WTC11 (cell line): ENCODE results near the gene C4orf50. TPM values are rescaled to one million over a fixed set of nuclear protein-coding genes. Genes with fewer than 3 reads are reported as not detected.

Experiments
- ATAC-seq: fragments of 200-7000 bp; cut with Tn5 transposase; 2 replicates; pipeline ENCODE4 v1.10.0; 2021; ENCODE audit warnings: mild to moderate bottlenecking, moderate library complexity
- CTCF ChIA-PET: fragments of 300-600 bp; sonication (Branson Sonifier 250); formaldehyde crosslinking; loops from one replicate; lab custom pipeline; 2021; ENCODE audit warnings: antibody characterized with exemption; lab: Charles Lee
- POLR2A ChIA-PET: fragments of 350-600 bp; sonication (Branson Sonifier 250); formaldehyde crosslinking; loops from one replicate; lab custom pipeline; 2021; ENCODE audit warnings: antibody characterized with exemption; lab: Charles Lee
- DNase-seq: peaks from one replicate; pipeline ENCODE4 v3.0.0; 2021; ENCODE audit warnings: low spot score
- H3K27ac Mint-ChIP-seq: 2 replicates; pipeline ENCODE4 v1.8.0; 2021; ENCODE audit warnings: mixed read lengths
- H3K27me3 Mint-ChIP-seq: 2 replicates; pipeline ENCODE4 v1.8.0; 2021; ENCODE audit warnings: low read depth, mild to moderate bottlenecking, moderate library complexity, mixed read lengths
- H3K36me3 Mint-ChIP-seq: 2 replicates; pipeline ENCODE4 v1.8.0; 2021; ENCODE audit warnings: mixed read lengths
- H3K4me1 Mint-ChIP-seq: 2 replicates; pipeline ENCODE4 v1.8.0; 2022; ENCODE audit warnings: mixed read lengths
- H3K4me3 Mint-ChIP-seq: 2 replicates; pipeline ENCODE4 v1.8.0; 2021; ENCODE audit warnings: mild to moderate bottlenecking, moderate library complexity, mixed read lengths
- H3K9me3 Mint-ChIP-seq: 2 replicates; pipeline ENCODE4 v1.8.0; 2021; ENCODE audit warnings: mixed read lengths
- EMX1 ChIP-seq: fragments of 250-450 bp; sonication (Bioruptor Pico); IDR thresholded peaks from 2 replicates; pipeline ENCODE4 v1.8.0; 2021; ENCODE audit warnings: mild to moderate bottlenecking
- GABPB1 ChIP-seq: sonication (generic); formaldehyde crosslinking; IDR thresholded peaks from 2 replicates; pipeline ENCODE4 v1.8.1; 2023; ENCODE audit warnings: mild to moderate bottlenecking, missing genetic modification reagents
- HMGA2 ChIP-seq: fragments of 250-450 bp; sonication (Bioruptor Pico); IDR thresholded peaks from 2 replicates; pipeline ENCODE4 v1.4.0; 2021; ENCODE audit warnings: mild to moderate bottlenecking, moderate library complexity
- IRF2 ChIP-seq: sonication (generic); formaldehyde crosslinking; IDR thresholded peaks from 2 replicates; pipeline ENCODE4 v1.8.0; 2022; ENCODE audit warnings: low read depth, missing genetic modification reagents, borderline replicate concordance
- JAZF1 ChIP-seq: fragments of 250-450 bp; sonication (Bioruptor Pico); IDR thresholded peaks from 2 replicates; pipeline ENCODE4 v1.9.0; 2021; ENCODE audit warnings: moderate library complexity, mild to moderate bottlenecking, inconsistent platforms
- NFE2L1 ChIP-seq: sonication (generic); formaldehyde crosslinking; IDR thresholded peaks from 2 replicates; pipeline ENCODE4 v1.8.1; 2023; ENCODE audit warnings: missing genetic modification reagents
- NFYB ChIP-seq: sonication (generic); formaldehyde crosslinking; conservative IDR thresholded peaks from 2 replicates; pipeline ENCODE4 v1.8.0; 2022; ENCODE audit warnings: low read depth, missing genetic modification reagents
- OVOL2 ChIP-seq: fragments of 250-450 bp; sonication (Bioruptor Pico); IDR thresholded peaks from 2 replicates; pipeline ENCODE4 v1.9.0; 2021; ENCODE audit warnings: mild to moderate bottlenecking, borderline replicate concordance
- RORB ChIP-seq: fragments of 250-450 bp; sonication (Bioruptor Pico); IDR thresholded peaks from 2 replicates; pipeline ENCODE4 v1.9.0; 2021; ENCODE audit warnings: mild to moderate bottlenecking
- TEAD1 ChIP-seq: sonication (generic); formaldehyde crosslinking; IDR thresholded peaks from 2 replicates; pipeline ENCODE4 v1.8.0; 2022; ENCODE audit warnings: mild to moderate bottlenecking, missing genetic modification reagents
- TEAD4 ChIP-seq: sonication (generic); formaldehyde crosslinking; IDR thresholded peaks from 2 replicates; pipeline ENCODE4 v1.8.0; 2022; ENCODE audit warnings: mild to moderate bottlenecking, missing genetic modification reagents
- total RNA-seq: library from RNA; stranded (reverse); gene quantifications from 3 replicates; pipeline ENCODE4 v1.2.3, GENCODE V29; 2021
- TF ChIP-seq, protein P1 (sequence below): sonication (generic); formaldehyde crosslinking; conservative IDR thresholded peaks from 2 replicates; pipeline ENCODE4 v1.8.1; 2023; ENCODE audit warnings: mild to moderate bottlenecking, low read depth, missing genetic modification reagents, moderate library complexity
- TF ChIP-seq, protein P2 (sequence below): sonication (generic); formaldehyde crosslinking; IDR thresholded peaks from 2 replicates; pipeline ENCODE4 v1.8.1; 2023; ENCODE audit warnings: mild to moderate bottlenecking, missing genetic modification reagents
- TF ChIP-seq, protein P3 (sequence below): fragments of 200-600 bp; IDR thresholded peaks from 2 replicates; pipeline ENCODE4 v1.8.0; 2022; ENCODE audit warnings: antibody characterized with exemption
- TF ChIP-seq, protein P4 (sequence below): sonication (generic); formaldehyde crosslinking; conservative IDR thresholded peaks from 2 replicates; pipeline ENCODE4 v1.8.1; 2022; ENCODE audit warnings: mild to moderate bottlenecking, missing genetic modification reagents
- TF ChIP-seq, protein P5 (sequence below): sonication (generic); formaldehyde crosslinking; IDR thresholded peaks from 2 replicates; pipeline ENCODE4 v1.8.1; 2022; ENCODE audit warnings: missing genetic modification reagents, borderline replicate concordance
- TF ChIP-seq, protein P6 (sequence below): sonication (generic); formaldehyde crosslinking; IDR thresholded peaks from 2 replicates; pipeline ENCODE4 v1.8.1; 2023; ENCODE audit warnings: mild to moderate bottlenecking, missing genetic modification reagents
- TF ChIP-seq, protein P7 (sequence below): fragments of 250-450 bp; sonication (Bioruptor Pico); IDR thresholded peaks from 2 replicates; pipeline ENCODE4 v1.9.0; 2021; ENCODE audit warnings: mild to moderate bottlenecking
- TF ChIP-seq, protein P8 (sequence below): sonication (generic); formaldehyde crosslinking; IDR thresholded peaks from 2 replicates; pipeline ENCODE4 v1.8.0; 2022; ENCODE audit warnings: mild to moderate bottlenecking, missing genetic modification reagents

Gene C4orf50
- total RNA-seq, 1 experiment from 2014 or later: 0.17 TPM

DNA sequence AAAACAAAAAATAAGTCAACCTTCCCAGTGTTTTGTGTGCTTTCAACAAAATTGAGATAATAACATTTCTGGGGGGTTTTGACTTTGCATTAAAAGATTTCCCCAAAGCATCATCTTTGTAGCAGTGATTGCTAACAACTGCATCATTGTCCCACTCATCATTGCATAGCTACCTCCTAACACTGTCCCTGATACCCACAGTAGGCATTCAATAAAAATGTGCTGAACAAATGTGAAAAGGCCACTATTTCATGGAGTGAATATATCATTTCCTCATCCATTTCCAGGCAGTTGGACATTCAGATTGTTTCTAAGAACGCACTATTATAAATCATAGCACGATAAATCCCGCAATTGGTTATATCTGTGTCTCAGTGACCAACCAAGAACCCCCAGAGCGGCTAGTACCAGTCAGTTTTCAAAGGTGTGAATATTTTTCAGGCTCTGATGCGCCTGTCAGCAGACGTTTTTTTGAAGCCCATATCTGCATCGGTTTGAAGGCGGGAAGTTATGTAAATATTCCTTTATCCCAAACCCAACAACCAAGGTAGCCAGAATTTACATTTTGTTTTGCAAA lies 89.3 kb downstream of the C4orf50 start:
- Mint-ChIP-seq H3K4me3 (no peak overlapping the region), H3K27me3 (no peaks in the 10 kb centered on the region), H3K36me3 (no peaks in the 10 kb centered on the region), H3K27ac (no peak overlapping the region), H3K9me3 (no peaks in the 10 kb centered on the region), H3K4me1 (peaks cover 34% of the 10 kb centered on the region)
- no peak for DNase-seq
- ChIA-PET CTCF (no interaction called here), POLR2A (no interaction called here)
- ATAC-seq: no peak
- TF ChIP-seq, protein P1, sequence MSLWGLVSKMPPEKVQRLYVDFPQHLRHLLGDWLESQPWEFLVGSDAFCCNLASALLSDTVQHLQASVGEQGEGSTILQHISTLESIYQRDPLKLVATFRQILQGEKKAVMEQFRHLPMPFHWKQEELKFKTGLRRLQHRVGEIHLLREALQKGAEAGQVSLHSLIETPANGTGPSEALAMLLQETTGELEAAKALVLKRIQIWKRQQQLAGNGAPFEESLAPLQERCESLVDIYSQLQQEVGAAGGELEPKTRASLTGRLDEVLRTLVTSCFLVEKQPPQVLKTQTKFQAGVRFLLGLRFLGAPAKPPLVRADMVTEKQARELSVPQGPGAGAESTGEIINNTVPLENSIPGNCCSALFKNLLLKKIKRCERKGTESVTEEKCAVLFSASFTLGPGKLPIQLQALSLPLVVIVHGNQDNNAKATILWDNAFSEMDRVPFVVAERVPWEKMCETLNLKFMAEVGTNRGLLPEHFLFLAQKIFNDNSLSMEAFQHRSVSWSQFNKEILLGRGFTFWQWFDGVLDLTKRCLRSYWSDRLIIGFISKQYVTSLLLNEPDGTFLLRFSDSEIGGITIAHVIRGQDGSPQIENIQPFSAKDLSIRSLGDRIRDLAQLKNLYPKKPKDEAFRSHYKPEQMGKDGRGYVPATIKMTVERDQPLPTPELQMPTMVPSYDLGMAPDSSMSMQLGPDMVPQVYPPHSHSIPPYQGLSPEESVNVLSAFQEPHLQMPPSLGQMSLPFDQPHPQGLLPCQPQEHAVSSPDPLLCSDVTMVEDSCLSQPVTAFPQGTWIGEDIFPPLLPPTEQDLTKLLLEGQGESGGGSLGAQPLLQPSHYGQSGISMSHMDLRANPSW (CRISPR knock-in tag): no peak
- no peak for TF ChIP-seq TEAD1 (CRISPR knock-in tag)
- no peak for TF ChIP-seq HMGA2 (CRISPR knock-in tag)
- TF ChIP-seq, protein P2, sequence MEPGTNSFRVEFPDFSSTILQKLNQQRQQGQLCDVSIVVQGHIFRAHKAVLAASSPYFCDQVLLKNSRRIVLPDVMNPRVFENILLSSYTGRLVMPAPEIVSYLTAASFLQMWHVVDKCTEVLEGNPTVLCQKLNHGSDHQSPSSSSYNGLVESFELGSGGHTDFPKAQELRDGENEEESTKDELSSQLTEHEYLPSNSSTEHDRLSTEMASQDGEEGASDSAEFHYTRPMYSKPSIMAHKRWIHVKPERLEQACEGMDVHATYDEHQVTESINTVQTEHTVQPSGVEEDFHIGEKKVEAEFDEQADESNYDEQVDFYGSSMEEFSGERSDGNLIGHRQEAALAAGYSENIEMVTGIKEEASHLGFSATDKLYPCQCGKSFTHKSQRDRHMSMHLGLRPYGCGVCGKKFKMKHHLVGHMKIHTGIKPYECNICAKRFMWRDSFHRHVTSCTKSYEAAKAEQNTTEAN (CRISPR knock-in tag): no peak
- TF ChIP-seq, protein P3, sequence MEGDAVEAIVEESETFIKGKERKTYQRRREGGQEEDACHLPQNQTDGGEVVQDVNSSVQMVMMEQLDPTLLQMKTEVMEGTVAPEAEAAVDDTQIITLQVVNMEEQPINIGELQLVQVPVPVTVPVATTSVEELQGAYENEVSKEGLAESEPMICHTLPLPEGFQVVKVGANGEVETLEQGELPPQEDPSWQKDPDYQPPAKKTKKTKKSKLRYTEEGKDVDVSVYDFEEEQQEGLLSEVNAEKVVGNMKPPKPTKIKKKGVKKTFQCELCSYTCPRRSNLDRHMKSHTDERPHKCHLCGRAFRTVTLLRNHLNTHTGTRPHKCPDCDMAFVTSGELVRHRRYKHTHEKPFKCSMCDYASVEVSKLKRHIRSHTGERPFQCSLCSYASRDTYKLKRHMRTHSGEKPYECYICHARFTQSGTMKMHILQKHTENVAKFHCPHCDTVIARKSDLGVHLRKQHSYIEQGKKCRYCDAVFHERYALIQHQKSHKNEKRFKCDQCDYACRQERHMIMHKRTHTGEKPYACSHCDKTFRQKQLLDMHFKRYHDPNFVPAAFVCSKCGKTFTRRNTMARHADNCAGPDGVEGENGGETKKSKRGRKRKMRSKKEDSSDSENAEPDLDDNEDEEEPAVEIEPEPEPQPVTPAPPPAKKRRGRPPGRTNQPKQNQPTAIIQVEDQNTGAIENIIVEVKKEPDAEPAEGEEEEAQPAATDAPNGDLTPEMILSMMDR: no peak
- TF ChIP-seq, protein P4, sequence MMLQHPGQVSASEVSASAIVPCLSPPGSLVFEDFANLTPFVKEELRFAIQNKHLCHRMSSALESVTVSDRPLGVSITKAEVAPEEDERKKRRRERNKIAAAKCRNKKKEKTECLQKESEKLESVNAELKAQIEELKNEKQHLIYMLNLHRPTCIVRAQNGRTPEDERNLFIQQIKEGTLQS (CRISPR knock-in tag): no peak
- TF ChIP-seq IRF2 (CRISPR knock-in tag): no peak
- TF ChIP-seq, protein P5, sequence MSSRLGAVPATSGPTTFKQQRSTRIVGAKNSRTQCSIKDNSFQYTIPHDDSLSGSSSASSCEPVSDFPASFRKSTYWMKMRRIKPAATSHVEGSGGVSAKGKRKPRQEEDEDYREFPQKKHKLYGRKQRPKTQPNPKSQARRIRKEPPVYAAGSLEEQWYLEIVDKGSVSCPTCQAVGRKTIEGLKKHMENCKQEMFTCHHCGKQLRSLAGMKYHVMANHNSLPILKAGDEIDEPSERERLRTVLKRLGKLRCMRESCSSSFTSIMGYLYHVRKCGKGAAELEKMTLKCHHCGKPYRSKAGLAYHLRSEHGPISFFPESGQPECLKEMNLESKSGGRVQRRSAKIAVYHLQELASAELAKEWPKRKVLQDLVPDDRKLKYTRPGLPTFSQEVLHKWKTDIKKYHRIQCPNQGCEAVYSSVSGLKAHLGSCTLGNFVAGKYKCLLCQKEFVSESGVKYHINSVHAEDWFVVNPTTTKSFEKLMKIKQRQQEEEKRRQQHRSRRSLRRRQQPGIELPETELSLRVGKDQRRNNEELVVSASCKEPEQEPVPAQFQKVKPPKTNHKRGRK (CRISPR knock-in tag): no peak
- no peak for TF ChIP-seq EMX1 (CRISPR knock-in tag)
- TF ChIP-seq, protein P6, sequence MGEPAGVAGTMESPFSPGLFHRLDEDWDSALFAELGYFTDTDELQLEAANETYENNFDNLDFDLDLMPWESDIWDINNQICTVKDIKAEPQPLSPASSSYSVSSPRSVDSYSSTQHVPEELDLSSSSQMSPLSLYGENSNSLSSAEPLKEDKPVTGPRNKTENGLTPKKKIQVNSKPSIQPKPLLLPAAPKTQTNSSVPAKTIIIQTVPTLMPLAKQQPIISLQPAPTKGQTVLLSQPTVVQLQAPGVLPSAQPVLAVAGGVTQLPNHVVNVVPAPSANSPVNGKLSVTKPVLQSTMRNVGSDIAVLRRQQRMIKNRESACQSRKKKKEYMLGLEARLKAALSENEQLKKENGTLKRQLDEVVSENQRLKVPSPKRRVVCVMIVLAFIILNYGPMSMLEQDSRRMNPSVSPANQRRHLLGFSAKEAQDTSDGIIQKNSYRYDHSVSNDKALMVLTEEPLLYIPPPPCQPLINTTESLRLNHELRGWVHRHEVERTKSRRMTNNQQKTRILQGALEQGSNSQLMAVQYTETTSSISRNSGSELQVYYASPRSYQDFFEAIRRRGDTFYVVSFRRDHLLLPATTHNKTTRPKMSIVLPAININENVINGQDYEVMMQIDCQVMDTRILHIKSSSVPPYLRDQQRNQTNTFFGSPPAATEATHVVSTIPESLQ: no peak
- no peak for TF ChIP-seq OVOL2 (CRISPR knock-in tag)
- no peak for TF ChIP-seq TEAD4
- TF ChIP-seq GABPB1 (CRISPR knock-in tag): no peak
- TF ChIP-seq, protein P7, sequence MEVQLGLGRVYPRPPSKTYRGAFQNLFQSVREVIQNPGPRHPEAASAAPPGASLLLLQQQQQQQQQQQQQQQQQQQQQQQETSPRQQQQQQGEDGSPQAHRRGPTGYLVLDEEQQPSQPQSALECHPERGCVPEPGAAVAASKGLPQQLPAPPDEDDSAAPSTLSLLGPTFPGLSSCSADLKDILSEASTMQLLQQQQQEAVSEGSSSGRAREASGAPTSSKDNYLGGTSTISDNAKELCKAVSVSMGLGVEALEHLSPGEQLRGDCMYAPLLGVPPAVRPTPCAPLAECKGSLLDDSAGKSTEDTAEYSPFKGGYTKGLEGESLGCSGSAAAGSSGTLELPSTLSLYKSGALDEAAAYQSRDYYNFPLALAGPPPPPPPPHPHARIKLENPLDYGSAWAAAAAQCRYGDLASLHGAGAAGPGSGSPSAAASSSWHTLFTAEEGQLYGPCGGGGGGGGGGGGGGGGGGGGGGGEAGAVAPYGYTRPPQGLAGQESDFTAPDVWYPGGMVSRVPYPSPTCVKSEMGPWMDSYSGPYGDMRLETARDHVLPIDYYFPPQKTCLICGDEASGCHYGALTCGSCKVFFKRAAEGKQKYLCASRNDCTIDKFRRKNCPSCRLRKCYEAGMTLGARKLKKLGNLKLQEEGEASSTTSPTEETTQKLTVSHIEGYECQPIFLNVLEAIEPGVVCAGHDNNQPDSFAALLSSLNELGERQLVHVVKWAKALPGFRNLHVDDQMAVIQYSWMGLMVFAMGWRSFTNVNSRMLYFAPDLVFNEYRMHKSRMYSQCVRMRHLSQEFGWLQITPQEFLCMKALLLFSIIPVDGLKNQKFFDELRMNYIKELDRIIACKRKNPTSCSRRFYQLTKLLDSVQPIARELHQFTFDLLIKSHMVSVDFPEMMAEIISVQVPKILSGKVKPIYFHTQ (CRISPR knock-in tag): no peak
- TF ChIP-seq, protein P8, sequence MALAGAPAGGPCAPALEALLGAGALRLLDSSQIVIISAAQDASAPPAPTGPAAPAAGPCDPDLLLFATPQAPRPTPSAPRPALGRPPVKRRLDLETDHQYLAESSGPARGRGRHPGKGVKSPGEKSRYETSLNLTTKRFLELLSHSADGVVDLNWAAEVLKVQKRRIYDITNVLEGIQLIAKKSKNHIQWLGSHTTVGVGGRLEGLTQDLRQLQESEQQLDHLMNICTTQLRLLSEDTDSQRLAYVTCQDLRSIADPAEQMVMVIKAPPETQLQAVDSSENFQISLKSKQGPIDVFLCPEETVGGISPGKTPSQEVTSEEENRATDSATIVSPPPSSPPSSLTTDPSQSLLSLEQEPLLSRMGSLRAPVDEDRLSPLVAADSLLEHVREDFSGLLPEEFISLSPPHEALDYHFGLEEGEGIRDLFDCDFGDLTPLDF (CRISPR knock-in tag): no peak
- no peak for TF ChIP-seq RORB
- TF ChIP-seq JAZF1 (CRISPR knock-in tag): no peak
- TF ChIP-seq NFYB (CRISPR knock-in tag): no peak
- no peak for TF ChIP-seq NFE2L1 (CRISPR knock-in tag)
